Neuronal stem cell (in vitro differentiated cells): ENCODE data around the gene RNF208.

ENCODE experiments used
- DNase-seq: peaks from one replicate; pipeline ENCODE4 v3.0.0-alpha.2; 2013; ENCODE audit warnings: low spot score
- H2AFZ ChIP-seq: one replicate; pipeline ENCODE4 v1.6.1; 2013; ENCODE audit warnings: mild to moderate bottlenecking, low read length, inconsistent platforms
- H2AK5ac ChIP-seq: 2 replicates; pipeline ENCODE4 v1.6.1; 2013; ENCODE audit warnings: low read depth, mild to moderate bottlenecking, inconsistent platforms, low read length, moderate library complexity, mixed read lengths
- H2BK120ac ChIP-seq: 2 replicates; pipeline ENCODE4 v1.6.1; 2013; ENCODE audit warnings: low read depth, mild to moderate bottlenecking, inconsistent platforms, low read length, moderate library complexity, mixed read lengths
- H2BK12ac ChIP-seq: one replicate; pipeline ENCODE4 v1.6.1; 2013; ENCODE audit warnings: low read length, inconsistent platforms
- H2BK15ac ChIP-seq: 2 replicates; pipeline ENCODE4 v1.6.1; 2013; ENCODE audit warnings: mild to moderate bottlenecking, low read length, inconsistent platforms, mixed read lengths
- H2BK5ac ChIP-seq: one replicate; pipeline ENCODE4 v1.6.1; 2013; ENCODE audit warnings: inconsistent platforms, mild to moderate bottlenecking, low read length, moderate library complexity
- H3K14ac ChIP-seq: one replicate; pipeline ENCODE4 v1.6.1; 2013; ENCODE audit warnings: low read length, inconsistent platforms
- H3K18ac ChIP-seq: 2 replicates; pipeline ENCODE4 v1.6.1; 2013; ENCODE audit warnings: low read length, inconsistent platforms
- H3K23ac ChIP-seq: 2 replicates; pipeline ENCODE4 v1.6.1; 2013; ENCODE audit warnings: low read depth, mild to moderate bottlenecking, mixed read lengths, low read length, inconsistent platforms; ENCODE audit not compliant: poor library complexity
- H3K27ac ChIP-seq: replicated peaks from 3 replicates; pipeline ENCODE4 v1.5.1; 2013; ENCODE audit warnings: low read length, inconsistent platforms
- H3K27me3 ChIP-seq, 3 experiments: 2 replicates each; pipeline ENCODE4 v1.6.1; 2013; ENCODE audit warnings: low read length in 3 of 3, mild to moderate bottlenecking in 2 of 3, inconsistent platforms in 1 of 3, low read depth in 1 of 3, mixed read lengths in 1 of 3, moderate library complexity in 1 of 3; ENCODE audit not compliant: control insufficient read depth in 3 of 3, insufficient read depth in 3 of 3
- H3K36me3 ChIP-seq, 2 donors: replicated peaks in 1 of 2; 2 replicates each; pipeline ENCODE4 v1.6.1; 2013; ENCODE audit warnings: low read length in 2 of 2; ENCODE audit not compliant: control insufficient read depth in 2 of 2, insufficient read depth in 2 of 2
- H3K4ac ChIP-seq: 2 replicates; pipeline ENCODE4 v1.6.1; 2013; ENCODE audit warnings: inconsistent platforms, mild to moderate bottlenecking, low read length, moderate library complexity
- H3K4me1 ChIP-seq, 2 donors: 1 replicate in 1 of 2; 2 replicates in 1 of 2; pipeline ENCODE4 v1.6.1; 2013; ENCODE audit warnings: low read length in 2 of 2, low read depth in 1 of 2; ENCODE audit not compliant: control insufficient read depth in 2 of 2, insufficient read depth in 1 of 2
- H3K4me2 ChIP-seq: one replicate; pipeline ENCODE4 v1.6.1; 2013; ENCODE audit warnings: mild to moderate bottlenecking, low read length, inconsistent platforms; ENCODE audit not compliant: insufficient read depth, poor library complexity, severe bottlenecking
- H3K4me3 ChIP-seq, 2 donors: 2 replicates each; pipeline ENCODE4 v1.5.1; 2013; ENCODE audit warnings: low read length in 2 of 2, mild to moderate bottlenecking in 2 of 2, inconsistent platforms in 1 of 2, moderate library complexity in 1 of 2
- H3K79me1 ChIP-seq: one replicate; pipeline ENCODE4 v1.6.1; 2013; ENCODE audit warnings: low read depth, mild to moderate bottlenecking, inconsistent platforms, low read length, moderate library complexity
- H3K9ac ChIP-seq: one replicate; pipeline ENCODE4 v1.6.1; 2013; ENCODE audit warnings: mild to moderate bottlenecking, low read depth, low read length, inconsistent platforms; ENCODE audit not compliant: poor library complexity
- H3K9me3 ChIP-seq, 2 donors: replicated peaks in 1 of 2; 2 replicates each; pipeline versions ENCODE3 to v1.6.1; 2013; ENCODE audit warnings: low read length in 2 of 2, mild to moderate bottlenecking in 2 of 2, inconsistent platforms in 1 of 2, low read depth in 1 of 2, mixed read lengths in 1 of 2, moderate library complexity in 1 of 2; ENCODE audit not compliant: control insufficient read depth in 2 of 2, insufficient read depth in 1 of 2
- H4K8ac ChIP-seq: one replicate; pipeline ENCODE4 v1.6.1; 2013; ENCODE audit warnings: low read depth, mild to moderate bottlenecking, inconsistent platforms, low read length, moderate library complexity
- H4K91ac ChIP-seq: one replicate; pipeline ENCODE4 v1.6.1; 2013; ENCODE audit warnings: low read length, low read depth, mild to moderate bottlenecking, inconsistent platforms; ENCODE audit not compliant: poor library complexity
- WGBS, 2 donors: extraction: QIAGEN DNeasy Blood & Tissue Kit; methylation state at CpG; one replicate each; pipeline ENCODE4 v1.1.7; 2013; ENCODE audit warnings: missing lambda C conversion rate in 2 of 2, mixed read lengths in 1 of 2; ENCODE audit not compliant: insufficient read length in 2 of 2, insufficient replicate concordance in 1 of 2; ENCODE audit errors: extremely low coverage in 2 of 2; 5-methylcytosine and 5-hydroxymethylcytosine counted together

Gene RNF208

DNA sequence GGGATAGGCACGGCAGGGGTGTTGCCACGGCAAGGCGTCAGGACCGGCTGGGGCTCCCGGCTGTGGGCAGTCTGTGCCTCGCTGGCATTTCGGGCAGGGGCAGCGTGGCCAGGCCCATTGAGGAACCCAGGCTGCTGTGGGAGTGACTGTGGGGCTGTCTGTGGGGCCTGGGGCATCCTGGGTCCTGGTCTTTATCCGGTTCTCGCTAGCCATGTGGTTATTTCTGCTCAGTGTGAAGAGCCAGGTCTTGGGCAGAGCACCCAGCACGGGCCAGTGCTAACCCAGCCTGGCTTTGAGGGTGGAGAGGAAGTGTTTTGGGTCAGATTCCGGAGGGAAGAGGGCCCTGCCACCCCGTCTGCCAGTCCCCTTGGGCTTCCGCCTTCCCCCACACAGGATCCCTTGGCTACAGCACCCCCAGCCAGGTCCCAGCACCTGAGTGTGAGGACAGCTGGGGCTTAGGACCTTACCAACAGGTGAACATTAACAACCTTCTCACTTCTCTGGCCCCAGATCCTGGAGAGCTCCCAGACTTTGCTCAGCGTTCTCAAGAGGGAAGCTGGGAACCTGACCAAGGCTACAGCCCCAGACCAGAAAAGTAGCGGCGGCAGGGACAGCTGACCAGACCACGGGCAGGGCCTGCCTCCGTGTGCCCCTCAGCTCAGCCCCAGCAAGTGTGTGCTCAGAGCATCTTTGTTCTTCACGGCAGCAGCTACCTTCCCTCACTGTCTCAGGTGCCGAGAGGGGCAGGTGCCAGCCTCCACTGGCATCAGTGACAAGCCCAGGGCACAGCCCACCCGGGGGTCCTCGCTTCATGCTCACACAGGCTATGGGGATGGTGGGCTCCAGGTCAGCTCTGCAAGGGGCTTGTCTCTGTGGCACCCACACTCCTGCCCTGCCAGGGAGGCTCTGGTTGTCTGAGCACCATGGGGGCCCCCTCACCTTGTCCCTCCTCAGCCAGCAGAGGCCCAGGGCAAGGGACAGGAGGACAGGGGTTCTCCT lies 32.4 kb downstream of the RNF208 start:
- Histone ChIP-seq H4K8ac (no peak overlapping the region), H2BK15ac (no peak overlapping the region), H3K27ac (no peak overlapping the region), H3K4me3 (peak overlapping the region; percentile 99 to 100), H3K36me3 (peaks cover 15 to 52% of the 10 kb centered on the region in 2 donors), H2BK5ac (no peak overlapping the region), H2BK12ac (no peak overlapping the region), H2BK120ac (no peak overlapping the region), H3K4ac (no peak overlapping the region), H3K9me3 (peaks cover 0 to 1% of the 10 kb centered on the region in 2 donors), H3K23ac (peak overlapping the region; percentile 95), H3K18ac (no peak overlapping the region), H3K27me3 (peaks cover 0 to 2% (median 0%) of the 10 kb centered on the region in 3 experiments), H3K14ac (no peak overlapping the region), H3K4me2 (peak overlapping the region; percentile 93), H3K79me1 (peaks cover 37% of the 10 kb centered on the region), H2AK5ac (peak overlapping the region; percentile 84), H4K91ac (no peak overlapping the region), H3K9ac (peak overlapping the region; percentile 93), H2AFZ (peak overlapping the region; percentile 95), H3K4me1 (peaks cover 17% of the 10 kb centered on the region in 2 donors)
- DNase-seq, result no peak
- WGBS, 2 donors, result no CpG with 5 or more reads among the region's 23 CpGs

DNA sequence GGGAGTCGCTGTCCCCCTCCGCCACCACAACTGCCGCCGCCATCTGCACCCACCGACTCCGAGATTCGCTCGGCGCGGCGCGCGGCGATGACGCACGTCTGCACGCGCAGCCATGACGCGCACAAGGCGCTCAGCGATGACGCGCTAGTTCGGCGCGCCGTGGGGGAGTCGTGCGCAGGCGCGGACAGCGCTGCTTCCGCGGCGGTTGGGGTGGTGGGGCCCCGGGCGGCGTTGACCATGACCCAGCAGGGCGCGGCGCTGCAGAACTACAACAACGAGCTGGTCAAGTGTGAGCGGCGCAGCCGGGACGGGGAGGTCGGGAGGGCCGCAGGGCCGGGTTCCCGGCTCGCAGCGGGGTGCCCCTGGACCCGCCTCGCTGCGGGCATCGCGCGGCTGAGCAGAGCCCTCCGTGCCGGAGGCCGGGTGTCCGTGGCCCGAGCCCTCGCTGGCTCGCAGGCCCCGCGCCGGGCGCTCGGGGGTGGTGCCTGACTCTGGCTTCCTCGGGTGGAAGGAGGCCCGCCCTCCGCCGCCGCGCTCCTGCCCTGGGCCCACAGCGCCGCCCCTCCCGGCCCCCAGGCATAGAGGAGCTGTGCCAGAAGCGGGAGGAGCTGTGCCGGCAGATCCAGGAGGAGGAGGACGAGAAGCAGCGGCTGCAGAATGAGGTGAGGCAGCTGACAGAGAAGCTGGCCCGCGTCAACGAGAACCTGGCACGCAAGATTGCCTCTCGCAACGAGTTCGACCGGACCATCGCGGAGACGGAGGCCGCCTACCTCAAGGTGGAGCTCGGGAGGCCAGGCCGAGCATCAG lies 33.3 kb downstream of the RNF208 start, which contains the start of the genes ANAPC2 and SSNA1:
TSS of gene ANAPC2 (minus strand) at position 71 of the 807 bp plus-strand sequence. CDS start at position 43, 28 bp downstream.
TSS of gene SSNA1 (plus strand) at position 187 of the 807 bp plus-strand sequence. CDS start at position 238, 51 bp downstream.
- no peak within 1 kb of the TSS for H3K27ac ChIP-seq
- peaks cover 12 to 17% of the 10 kb centered on the region in 2 donors for H3K4me1 ChIP-seq
- H3K79me1 ChIP-seq, result peaks cover 32% of the 10 kb centered on the region
- peak within 1 kb of the TSS; percentile 95 for H3K9ac ChIP-seq
- H2BK120ac ChIP-seq, result no peak within 1 kb of the TSS
- peak within 1 kb of the TSS; percentile 99 to 100 for H3K4me3 ChIP-seq
- no peak within 1 kb of the TSS for H2BK12ac ChIP-seq
- peak within 1 kb of the TSS; percentile 82 for H3K14ac ChIP-seq
- peak within 1 kb of the TSS; percentile 98 for H4K8ac ChIP-seq
- H3K18ac ChIP-seq, result peak within 1 kb of the TSS; percentile 92
- peak within 1 kb of the TSS; percentile 78 for H3K4ac ChIP-seq
- H3K27me3 ChIP-seq, result peaks cover 0 to 2% (median 0%) of the 10 kb centered on the region in 3 experiments
- peaks cover 18 to 61% of the 10 kb centered on the region in 2 donors for H3K36me3 ChIP-seq
- WGBS, 2 donors, result no CpG with 5 or more reads among the region's 98 CpGs
- peaks cover 0 to 1% of the 10 kb centered on the region in 2 donors for H3K9me3 ChIP-seq
- H3K4me2 ChIP-seq, result peak within 1 kb of the TSS; percentile 94
- H2BK15ac ChIP-seq, result no peak within 1 kb of the TSS
- H4K91ac ChIP-seq, result no peak within 1 kb of the TSS
- peak within 1 kb of the TSS; percentile 95 for H2AFZ ChIP-seq
- peak; percentile 93 for DNase-seq
- peak within 1 kb of the TSS; percentile 78 for H2BK5ac ChIP-seq
- peak within 1 kb of the TSS; percentile 95 for H3K23ac ChIP-seq
- H2AK5ac ChIP-seq, result peak within 1 kb of the TSS; percentile 93

GRCh38 chr9:137188086-137188489 lies 34.0 kb downstream of the RNF208 start:
- Histone ChIP-seq H2BK15ac (no peak overlapping the region), H4K8ac (peak overlapping the region; percentile 98), H3K9ac (peak overlapping the region; percentile 95), H3K14ac (peak overlapping the region; percentile 82), H3K9me3 (peaks cover 0 to 1% of the 10 kb centered on the region in 2 donors), H2BK12ac (no peak overlapping the region), H4K91ac (no peak overlapping the region), H3K4me3 (peak overlapping the region; percentile 99 to 100), H3K36me3 (peaks cover 24 to 67% of the 10 kb centered on the region in 2 donors), H2BK5ac (peak overlapping the region; percentile 78), H2BK120ac (no peak overlapping the region), H3K4ac (peak overlapping the region; percentile 78), H3K18ac (peak overlapping the region; percentile 89), H3K27ac (no peak overlapping the region), H2AFZ (peak overlapping the region; percentile 95), H3K27me3 (peaks cover 0 to 2% (median 0%) of the 10 kb centered on the region in 3 experiments), H2AK5ac (peak overlapping the region; percentile 93), H3K4me2 (peak overlapping the region; percentile 94), H3K23ac (peak overlapping the region; percentile 95), H3K79me1 (peaks cover 28% of the 10 kb centered on the region), H3K4me1 (peaks cover 12 to 17% of the 10 kb centered on the region in 2 donors)
- no peak for DNase-seq
- no CpG with 5 or more reads among the region's 31 CpGs for WGBS, 2 donors
